Fibroblast of skin of right quadriceps (primary cell): ENCODE data around the gene AFP.

Experiments used
- DNase-seq: peaks from one replicate; pipeline ENCODE4 v3.0.0-alpha.2; 2013

The AFP gene

GRCh38 chr4:73470728-73471127 is 34.7 kb downstream of the AFP start:
- no peak for DNase-seq

GRCh38 chr4:73477176-73477575 is 41.2 kb downstream of the AFP start:
- DNase-seq = no peak

GRCh38 chr4:73479323-73479722 is 43.3 kb downstream of the AFP start:
- no peak for DNase-seq

GRCh38 chr4:73481358-73481757 is 45.3 kb downstream of the AFP start, which contains the start of gene AFM:
TSS of gene AFM (plus strand) at chr4:73481745. CDS start at chr4:73481776, 31 bp downstream.
- DNase-seq = no peak

- DNase-seq = no peak
Measured at GRCh38 chr4:73485085-73485484, 49.1 kb downstream of the AFP start.

GRCh38 chr4:73485596-73485995 is 49.6 kb downstream of the AFP start:
- DNase-seq = no peak

- no peak for DNase-seq
Measured at GRCh38 chr4:73486497-73486896, 50.5 kb downstream of the AFP start.

GRCh38 chr4:73487233-73487632 is 51.2 kb downstream of the AFP start:
- no peak for DNase-seq

- no peak for DNase-seq
Measured at GRCh38 chr4:73499996-73500765, 64.2 kb downstream of the AFP start.

- DNase-seq = no peak
Measured at GRCh38 chr4:73501664-73502265, 65.7 kb downstream of the AFP start.

GRCh38 chr4:73505567-73505966 is 69.5 kb downstream of the AFP start:
- no peak for DNase-seq
